ENCODE measurements around the gene ARL8B. TPM values are rescaled to one million over a fixed set of nuclear protein-coding genes. Genes with fewer than 3 reads are reported as not detected.

ARL8B gene
- total RNA-seq, 2 donors from 2014 or later, result 32.8 to 52.6 TPM

DNA sequence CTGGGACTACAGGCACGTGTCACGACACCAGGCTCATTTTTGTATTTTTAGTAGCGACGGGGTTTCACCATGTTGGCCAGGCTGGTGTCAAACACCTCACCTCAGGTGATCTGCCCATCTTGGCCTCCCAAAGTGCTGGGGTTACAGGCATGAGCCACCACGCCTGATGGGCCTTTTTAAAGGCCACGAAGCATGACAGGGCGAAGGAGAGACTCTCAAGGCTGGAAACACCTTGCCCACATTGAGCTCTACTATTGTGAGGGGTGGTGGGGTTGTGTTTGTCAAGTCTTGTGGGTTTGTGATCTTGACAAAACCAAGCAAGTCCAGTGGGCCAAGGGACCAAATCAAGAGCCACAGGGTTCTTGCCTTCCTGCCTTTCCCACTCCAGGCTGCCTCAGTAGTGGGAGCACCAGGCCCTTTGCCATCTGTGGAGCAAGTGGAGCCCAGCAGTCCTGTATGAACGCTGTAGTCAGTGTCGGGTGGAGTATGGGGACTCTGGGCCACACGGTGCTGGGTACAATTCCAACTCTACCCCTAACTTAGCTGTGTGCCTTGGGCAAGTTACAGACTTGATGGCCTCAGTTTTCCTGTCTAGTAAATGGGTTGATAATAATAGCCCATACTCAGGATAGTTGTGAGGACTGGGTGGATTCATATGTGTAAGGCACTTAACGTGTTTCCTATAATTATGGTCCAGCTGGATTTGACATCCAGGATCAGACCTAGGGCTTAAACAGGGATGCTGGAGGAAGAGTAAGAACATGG, 98.8 kb downstream of the ARL8B start:
- ATAC-seq (ENCODE audit: insufficient number of reproducible peaks, low FRiP score, low read depth) (no peak), DNase-seq (ENCODE audit: low spot score) (no peak)
- H3K4me3 ChIP-seq, result no peak overlapping the region
- peaks cover 0 to 6% of the 10 kb centered on the region in 2 donors for H3K4me1 ChIP-seq (ENCODE audit: control insufficient read depth in 1 of 2, low read depth in 2 of 2)
- no peaks in the 10 kb centered on the region for H3K9me3 ChIP-seq
- H3K27ac ChIP-seq, result no peak overlapping the region
- H3K27me3 ChIP-seq (replicated peaks; ENCODE audit: insufficient read depth), result no peaks in the 10 kb centered on the region
- no peak for TF ChIP-seq CTCF (IDR thresholded peaks at IDR 0.05)
- H3K36me3 ChIP-seq, result peaks cover 13% of the 10 kb centered on the region

- no peak for TF ChIP-seq CTCF (IDR thresholded peaks at IDR 0.05)
- Histone ChIP-seq H3K27ac (no peak overlapping the region), H3K9me3 (no peaks in the 10 kb centered on the region), H3K27me3 (replicated peaks; ENCODE audit: insufficient read depth) (no peaks in the 10 kb centered on the region), H3K4me3 (no peak overlapping the region), H3K4me1 (ENCODE audit: control insufficient read depth in 1 of 2, low read depth in 2 of 2) (peaks cover 0 to 6% of the 10 kb centered on the region in 2 donors), H3K36me3 (peaks cover 7% of the 10 kb centered on the region)
- no peak for ATAC-seq (ENCODE audit: insufficient number of reproducible peaks, low FRiP score, low read depth)
- DNase-seq (ENCODE audit: low spot score), result no peak
Observed at GRCh38 chr3:5221701-5222100, 99.6 kb downstream of the ARL8B start.

GRCh38 chr3:5222283-5223005, 100.4 kb downstream of the ARL8B start:
- Histone ChIP-seq H3K36me3 (no peaks in the 10 kb centered on the region), H3K4me1 (ENCODE audit: control insufficient read depth in 1 of 2, low read depth in 2 of 2) (peaks cover 0 to 6% of the 10 kb centered on the region in 2 donors)

DNA sequence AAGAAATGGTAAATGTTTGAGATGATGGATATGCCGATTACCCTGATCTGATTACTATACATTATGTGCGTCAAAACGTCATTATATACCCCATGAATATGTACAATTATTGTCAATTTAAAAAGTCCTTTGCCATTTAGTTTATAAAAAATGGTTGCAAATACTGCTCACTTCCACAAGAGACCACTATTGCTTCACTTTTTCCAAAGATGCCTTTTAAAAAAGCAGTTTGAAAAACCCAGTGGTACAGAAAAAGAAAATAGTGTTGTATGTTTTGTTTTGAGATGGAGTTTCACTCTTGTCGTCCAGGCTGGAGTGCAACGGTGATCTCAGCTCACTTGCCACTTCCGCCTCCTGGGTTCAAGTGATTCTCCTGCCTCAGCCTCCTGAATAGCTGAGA, 104.7 kb downstream of the ARL8B start:
- Histone ChIP-seq H3K4me1 (ENCODE audit: control insufficient read depth in 1 of 2, low read depth in 2 of 2) (no peaks in the 10 kb centered on the region), H3K36me3 (no peaks in the 10 kb centered on the region), H3K9me3 (no peaks in the 10 kb centered on the region), H3K27ac (no peak overlapping the region), H3K27me3 (replicated peaks; ENCODE audit: insufficient read depth) (no peaks in the 10 kb centered on the region), H3K4me3 (no peak overlapping the region)
- ATAC-seq (ENCODE audit: insufficient number of reproducible peaks, low FRiP score, low read depth), result no peak
- no peak for TF ChIP-seq CTCF (IDR thresholded peaks at IDR 0.05)
- DNase-seq (ENCODE audit: low spot score), result no peak

More at GRCh38 chr3:5222283-5223005, 100.4 kb downstream of the ARL8B start:
- Histone ChIP-seq H3K27ac (no peak overlapping the region), H3K9me3 (no peaks in the 10 kb centered on the region), H3K4me3 (no peak overlapping the region), H3K27me3 (replicated peaks; ENCODE audit: insufficient read depth) (no peaks in the 10 kb centered on the region)
- no peak for TF ChIP-seq CTCF (IDR thresholded peaks at IDR 0.05)
- ATAC-seq (ENCODE audit: insufficient number of reproducible peaks, low FRiP score, low read depth) (no peak), DNase-seq (ENCODE audit: low spot score) (no peak)

DNA sequence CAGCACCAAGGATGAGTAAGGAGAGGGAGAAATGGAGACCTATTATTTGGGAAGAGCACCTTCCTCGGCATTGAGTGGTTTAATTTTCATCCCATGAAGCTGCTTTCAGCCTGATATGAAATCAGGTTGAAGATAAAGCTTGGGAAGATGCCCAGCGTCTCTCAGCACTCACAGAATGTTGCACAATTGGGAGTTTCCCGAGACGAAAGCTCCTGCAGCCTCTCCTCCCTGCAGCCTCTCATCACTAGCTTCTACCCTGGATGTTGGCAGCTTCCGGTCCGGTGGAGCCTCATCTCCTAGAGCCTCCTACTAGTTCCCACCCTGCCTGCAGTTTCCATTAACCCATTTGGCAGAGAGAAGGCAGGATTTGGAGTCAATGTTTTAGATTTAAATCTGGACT, 105.7 kb downstream of the ARL8B start:
- Histone ChIP-seq H3K36me3 (no peaks in the 10 kb centered on the region), H3K9me3 (no peaks in the 10 kb centered on the region), H3K4me3 (no peak overlapping the region), H3K4me1 (ENCODE audit: control insufficient read depth in 1 of 2, low read depth in 2 of 2) (no peaks in the 10 kb centered on the region), H3K27me3 (replicated peaks; ENCODE audit: insufficient read depth) (no peaks in the 10 kb centered on the region), H3K27ac (no peak overlapping the region)
- DNase-seq (ENCODE audit: low spot score), result no peak
- ATAC-seq (ENCODE audit: insufficient number of reproducible peaks, low FRiP score, low read depth), result no peak
- TF ChIP-seq CTCF (IDR thresholded peaks at IDR 0.05), result no peak

Data from thoracic aorta (tissue), 2 donors.